IPS-18c (cell line): ENCODE measurements around the gene TPM3.
"Not testable (repeated sequence)": the region's sequence is repeated elsewhere in the genome, so short reads cannot be mapped to it uniquely, and the experiment has no call there.

Experiments
- H3K4me3 ChIP-seq: 2 replicates; pipeline ENCODE4 v1.7.0; 2013; ENCODE audit warnings: low read depth, mild to moderate bottlenecking, low read length, moderate library complexity; ENCODE audit not compliant: insufficient read depth
- H3K9me3 ChIP-seq: one replicate; pipeline ENCODE4 v1.6.1; 2013; ENCODE audit warnings: mild to moderate bottlenecking, low read length, moderate library complexity; ENCODE audit not compliant: control insufficient read depth, insufficient read depth

The TPM3 gene

DNA sequence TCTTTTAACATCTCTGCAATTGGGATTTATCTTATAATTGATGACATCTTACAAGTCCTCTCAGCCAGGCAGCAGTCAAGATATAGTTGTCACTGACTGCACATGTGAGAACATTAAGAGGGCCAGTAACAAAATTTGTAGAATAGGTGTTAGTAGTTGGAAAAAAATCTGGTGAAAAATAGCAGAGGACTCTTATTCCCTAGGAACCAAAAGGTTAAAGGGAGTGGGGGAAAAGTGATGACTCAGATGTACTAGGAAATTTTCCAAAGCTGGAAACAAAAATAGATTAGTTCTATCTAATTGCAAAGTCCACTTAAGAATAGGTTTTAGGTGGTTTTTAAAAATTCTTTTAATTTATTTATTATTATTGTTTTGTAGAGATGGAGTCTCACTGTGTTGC lies 40.6 kb downstream of the TPM3 start:
- Histone ChIP-seq H3K9me3 (no peaks in the 10 kb centered on the region), H3K4me3 (no peak overlapping the region)

DNA sequence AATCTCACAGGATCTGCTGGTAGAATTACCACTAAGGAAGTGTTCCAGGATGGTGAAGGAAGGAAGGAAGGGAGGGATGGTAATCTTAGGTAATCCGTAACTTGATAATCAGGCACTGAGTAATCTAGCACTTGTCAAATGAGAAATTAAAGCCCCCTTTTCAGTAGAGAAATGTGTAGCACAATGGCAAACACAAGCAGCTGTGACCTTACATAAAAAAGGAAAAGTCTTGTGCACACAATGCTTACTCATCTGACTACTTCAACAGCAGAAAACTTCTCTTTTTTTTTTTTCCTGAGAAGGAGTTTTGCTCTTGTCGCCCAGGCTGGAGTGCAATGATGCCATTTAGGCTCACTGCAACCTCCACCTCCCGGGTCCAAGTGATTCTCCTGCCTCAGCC lies 43.1 kb downstream of the TPM3 start:
- H3K9me3 ChIP-seq, result no peaks in the 10 kb centered on the region
- no peak overlapping the region for H3K4me3 ChIP-seq

DNA sequence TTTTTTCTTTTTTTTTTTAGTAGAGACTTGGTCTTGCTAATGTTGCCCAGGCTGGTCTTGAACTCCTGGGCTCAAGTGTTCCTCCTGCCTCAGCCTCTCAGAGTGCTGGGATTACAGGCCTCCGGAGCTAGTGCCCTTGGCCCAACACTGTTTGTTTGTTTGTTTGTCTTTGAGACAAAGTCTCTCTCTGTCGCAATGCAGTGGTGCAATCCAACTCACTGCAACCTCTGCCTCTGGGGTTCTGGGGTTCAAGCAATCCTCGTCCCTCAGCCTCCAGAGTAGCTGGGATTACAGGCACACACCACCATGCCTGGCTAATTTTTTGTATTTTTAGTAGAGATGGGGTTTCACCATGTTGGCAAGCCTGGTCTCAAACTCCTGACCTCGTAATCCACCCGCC lies 44.4 kb downstream of the TPM3 start:
- not testable (repeated sequence) for H3K4me3 ChIP-seq, H3K9me3 ChIP-seq

DNA sequence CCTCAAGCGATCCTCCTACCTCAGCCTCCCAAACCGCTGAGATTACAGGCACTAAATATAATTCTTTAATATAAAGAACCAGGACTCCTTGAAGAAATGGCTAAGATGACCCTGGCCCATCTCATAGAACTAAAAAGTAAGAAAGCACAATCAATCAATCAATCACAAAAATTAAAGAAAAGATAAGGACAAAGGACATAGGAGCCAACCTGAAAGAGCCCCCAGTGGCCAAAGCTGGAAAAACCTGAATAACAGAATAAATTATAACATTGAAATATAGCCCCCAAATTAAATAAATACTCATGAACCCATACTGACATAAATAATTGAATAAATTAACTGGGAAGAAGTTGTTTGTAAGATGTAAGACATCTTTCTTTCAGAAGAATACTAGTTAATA lies 45.9 kb downstream of the TPM3 start:
- Histone ChIP-seq H3K9me3 (no peaks in the 10 kb centered on the region), H3K4me3 (no peak overlapping the region)

DNA sequence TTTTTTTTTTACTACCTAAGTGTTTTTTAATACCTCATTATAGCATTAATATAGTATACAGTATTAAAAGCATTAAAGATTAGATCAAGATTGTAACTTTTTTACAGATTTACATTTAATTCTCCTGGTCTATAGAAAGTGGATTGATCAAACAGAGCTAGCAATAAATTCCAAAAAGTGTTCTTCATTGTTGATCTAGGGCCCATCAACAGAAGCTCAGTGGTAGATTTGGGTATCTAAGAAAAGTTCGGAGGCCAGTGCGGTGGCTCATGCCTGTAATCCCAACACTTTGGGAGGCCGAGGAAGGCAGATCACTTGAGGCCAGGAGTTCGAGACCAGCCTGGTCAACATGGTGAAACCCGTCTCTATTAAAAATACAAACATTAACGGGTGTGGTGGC lies 49.5 kb downstream of the TPM3 start:
- Histone ChIP-seq H3K9me3 (no peaks in the 10 kb centered on the region), H3K4me3 (no peak overlapping the region)

DNA sequence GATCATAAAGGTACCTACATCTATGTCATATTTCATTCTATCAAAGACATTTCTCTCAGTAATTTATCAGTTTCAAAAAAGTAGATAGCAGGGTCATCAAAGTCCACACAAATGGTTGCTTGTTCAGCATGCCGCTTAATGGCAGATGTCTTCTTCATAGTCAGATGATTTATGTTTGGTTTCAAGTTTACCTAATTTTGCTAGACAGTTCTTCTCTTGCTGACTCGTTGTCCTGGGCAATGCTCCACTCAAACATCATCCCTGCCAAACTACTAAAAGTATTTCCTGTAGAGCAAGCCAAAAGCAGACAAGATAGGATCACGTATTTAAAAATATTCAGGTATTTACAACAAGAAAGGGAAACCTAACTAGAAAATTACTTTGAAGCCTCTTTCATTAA lies 50.7 kb downstream of the TPM3 start:
- Histone ChIP-seq H3K4me3 (no peak overlapping the region), H3K9me3 (no peaks in the 10 kb centered on the region)

DNA sequence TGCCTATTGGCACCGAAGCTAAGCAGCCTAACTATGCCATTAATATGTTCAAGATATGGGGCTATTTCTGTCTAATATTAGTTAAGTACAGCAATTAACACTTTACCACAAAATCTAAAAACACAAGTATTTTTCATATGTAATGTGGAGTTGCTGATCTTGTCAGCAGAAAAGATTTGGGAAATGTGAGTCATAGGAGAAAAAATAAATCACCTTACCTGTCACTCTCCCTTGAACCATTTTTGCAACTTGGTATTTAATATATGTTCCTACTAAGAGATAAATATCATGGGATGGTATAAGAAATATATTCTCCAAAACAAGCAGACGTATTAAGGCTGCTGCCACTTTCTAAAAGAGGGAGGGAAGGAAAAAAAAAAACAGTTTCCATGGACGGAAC lies 54.0 kb downstream of the TPM3 start:
- Histone ChIP-seq H3K9me3 (no peaks in the 10 kb centered on the region), H3K4me3 (no peak overlapping the region)

DNA sequence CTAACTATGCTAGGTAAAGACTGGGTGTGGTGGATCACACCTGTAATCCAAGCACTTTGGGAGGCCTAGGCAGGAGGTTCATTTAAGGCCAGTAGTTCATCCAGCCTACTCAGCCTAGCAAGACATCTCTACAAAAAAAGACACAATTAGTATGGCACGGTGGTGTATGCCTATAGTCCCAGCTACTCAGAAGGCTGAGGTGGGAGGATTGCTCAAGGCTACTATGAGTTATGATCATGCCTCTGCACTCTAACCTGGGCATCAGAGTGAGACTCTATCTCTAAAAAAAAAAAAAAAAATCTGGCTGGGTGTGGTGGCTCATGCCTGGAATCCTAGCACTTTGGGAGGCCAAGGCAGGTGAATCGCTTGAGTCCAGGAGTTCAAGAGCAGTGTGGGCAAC lies 58.6 kb downstream of the TPM3 start:
- Histone ChIP-seq H3K9me3 (no peaks in the 10 kb centered on the region), H3K4me3 (no peak overlapping the region)

DNA sequence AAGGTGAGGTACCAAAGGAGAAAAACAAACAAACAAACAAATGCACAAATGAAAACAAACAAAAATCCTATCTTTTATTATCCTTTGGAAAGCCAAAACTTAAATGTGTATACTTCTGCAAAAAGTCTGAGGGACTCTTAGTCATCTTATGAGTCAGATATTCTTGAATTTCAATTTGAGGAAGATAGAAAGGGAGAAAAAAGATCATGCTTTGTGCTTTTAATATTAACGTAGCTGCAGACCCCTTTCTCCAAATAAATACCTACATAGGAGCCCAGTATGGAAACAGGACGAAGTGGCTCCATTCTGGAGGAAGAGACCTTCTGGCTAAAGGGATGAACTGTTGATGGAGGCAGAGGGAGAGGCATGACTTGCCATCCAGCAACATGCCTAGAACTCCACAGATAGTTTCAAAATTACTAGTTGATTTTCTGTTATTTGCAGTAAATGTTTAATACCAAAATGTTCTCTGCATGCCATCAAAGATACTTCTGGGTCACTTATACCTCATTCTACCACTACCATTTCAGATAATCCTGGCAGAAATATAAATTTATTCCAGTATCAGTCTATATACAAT lies 62.4 kb downstream of the TPM3 start:
- no peaks in the 10 kb centered on the region for H3K9me3 ChIP-seq
- H3K4me3 ChIP-seq, result no peak overlapping the region

DNA sequence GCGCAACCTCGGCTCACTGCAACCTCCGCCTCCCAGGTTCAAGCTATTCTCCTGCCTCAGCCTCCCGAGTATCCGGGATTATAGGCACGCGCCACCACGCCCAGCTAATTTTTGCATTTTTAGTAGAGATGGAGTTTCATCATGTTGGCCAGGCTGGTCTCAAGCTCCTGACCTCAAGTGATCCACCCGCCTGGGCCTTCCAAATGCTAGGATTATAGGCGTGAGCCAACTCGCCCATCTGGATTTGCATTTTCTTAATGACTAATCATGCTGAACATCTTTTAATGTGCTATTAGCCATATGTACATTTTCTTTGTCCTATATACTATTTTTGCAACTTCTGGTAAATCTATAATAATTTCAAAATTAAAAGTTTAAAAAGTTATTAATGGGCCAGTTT lies 68.7 kb downstream of the TPM3 start:
- H3K9me3 ChIP-seq, H3K4me3 ChIP-seq: not testable (repeated sequence)

DNA sequence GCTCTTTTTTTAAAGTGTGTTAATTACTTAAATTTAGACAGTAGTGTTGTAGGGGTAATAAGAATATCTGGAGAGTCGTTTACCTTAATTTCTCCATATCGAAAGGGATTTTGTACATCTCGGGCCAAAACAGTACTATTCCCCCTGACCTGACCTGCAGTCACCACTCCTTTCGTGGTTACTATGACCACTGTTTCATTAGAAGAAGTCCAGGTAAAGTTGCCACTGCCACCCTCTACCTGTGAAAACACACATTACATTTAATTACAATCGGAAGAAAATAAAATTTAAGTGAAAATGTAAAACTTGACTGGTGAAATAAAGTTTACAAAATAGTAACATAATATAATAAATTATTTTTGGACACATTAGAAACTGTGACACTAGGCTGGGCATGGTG lies 74.3 kb downstream of the TPM3 start:
- Histone ChIP-seq H3K9me3 (no peaks in the 10 kb centered on the region), H3K4me3 (no peak overlapping the region)

DNA sequence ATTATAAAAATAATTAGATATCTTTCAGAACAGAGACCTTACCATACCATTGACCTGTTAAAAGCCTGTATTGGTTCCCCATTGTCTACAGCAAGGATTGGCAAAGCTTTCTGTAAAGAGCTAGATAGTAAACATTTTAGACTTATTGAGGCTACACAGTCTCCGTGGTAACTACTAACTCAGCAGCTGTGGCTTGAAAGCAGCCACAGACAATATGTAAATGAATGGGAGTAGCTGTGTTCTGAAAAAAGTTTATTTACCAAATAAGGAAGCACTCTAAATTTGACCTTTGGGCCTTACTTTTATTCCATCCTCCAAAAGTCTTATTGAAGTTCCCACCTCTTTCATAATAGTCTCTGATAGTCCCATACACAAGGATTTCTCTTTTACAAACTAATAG lies 76.7 kb downstream of the TPM3 start:
- Histone ChIP-seq H3K4me3 (no peak overlapping the region), H3K9me3 (no peaks in the 10 kb centered on the region)
